WI38 (cell line): ENCODE results near the gene SLC25A21.

Experiments
- H3K4me3 ChIP-seq: 2 replicates; pipeline ENCODE4 v1.5.1; 2011; ENCODE audit warnings: low read depth, mild to moderate bottlenecking, control low read depth, low read length
- TF ChIP-seq, protein P1 (sequence below): IDR thresholded peaks from 2 replicates; pipeline ENCODE4 v1.5.1; 2012; ENCODE audit warnings: low read depth, mild to moderate bottlenecking, control low read depth, low read length

SLC25A21 gene

DNA sequence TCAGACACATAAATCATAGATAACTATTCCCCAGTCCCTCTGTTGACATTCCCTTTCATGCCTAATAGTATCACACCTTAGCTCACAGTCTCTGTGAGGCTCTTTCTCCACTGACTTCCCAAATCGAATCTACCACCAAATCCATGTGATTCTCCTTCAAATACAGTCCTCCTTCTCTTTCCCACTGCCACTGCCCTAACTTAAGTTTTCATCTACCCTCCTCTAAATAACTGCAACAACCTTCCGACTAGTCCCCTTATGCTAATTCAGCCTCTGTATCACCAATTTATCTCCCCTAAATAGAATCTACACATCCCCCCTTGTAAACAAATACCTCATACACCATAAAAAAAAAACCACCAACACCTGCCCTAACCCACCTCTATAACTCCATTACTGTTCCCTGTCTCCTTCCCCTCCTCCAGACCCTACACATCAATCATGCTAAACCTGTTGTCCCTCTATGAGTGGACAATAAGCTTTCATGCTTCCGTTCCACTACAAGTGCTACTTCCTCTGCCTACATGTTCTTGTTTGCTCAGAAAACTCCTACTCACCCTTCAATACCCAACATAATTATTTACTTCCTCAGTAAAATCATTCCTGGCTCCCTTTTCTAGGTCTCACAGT lies 39.0 kb downstream of the SLC25A21 start:
- H3K4me3 ChIP-seq: no peak overlapping the region
- TF ChIP-seq, protein P1, sequence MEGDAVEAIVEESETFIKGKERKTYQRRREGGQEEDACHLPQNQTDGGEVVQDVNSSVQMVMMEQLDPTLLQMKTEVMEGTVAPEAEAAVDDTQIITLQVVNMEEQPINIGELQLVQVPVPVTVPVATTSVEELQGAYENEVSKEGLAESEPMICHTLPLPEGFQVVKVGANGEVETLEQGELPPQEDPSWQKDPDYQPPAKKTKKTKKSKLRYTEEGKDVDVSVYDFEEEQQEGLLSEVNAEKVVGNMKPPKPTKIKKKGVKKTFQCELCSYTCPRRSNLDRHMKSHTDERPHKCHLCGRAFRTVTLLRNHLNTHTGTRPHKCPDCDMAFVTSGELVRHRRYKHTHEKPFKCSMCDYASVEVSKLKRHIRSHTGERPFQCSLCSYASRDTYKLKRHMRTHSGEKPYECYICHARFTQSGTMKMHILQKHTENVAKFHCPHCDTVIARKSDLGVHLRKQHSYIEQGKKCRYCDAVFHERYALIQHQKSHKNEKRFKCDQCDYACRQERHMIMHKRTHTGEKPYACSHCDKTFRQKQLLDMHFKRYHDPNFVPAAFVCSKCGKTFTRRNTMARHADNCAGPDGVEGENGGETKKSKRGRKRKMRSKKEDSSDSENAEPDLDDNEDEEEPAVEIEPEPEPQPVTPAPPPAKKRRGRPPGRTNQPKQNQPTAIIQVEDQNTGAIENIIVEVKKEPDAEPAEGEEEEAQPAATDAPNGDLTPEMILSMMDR: no peak

DNA sequence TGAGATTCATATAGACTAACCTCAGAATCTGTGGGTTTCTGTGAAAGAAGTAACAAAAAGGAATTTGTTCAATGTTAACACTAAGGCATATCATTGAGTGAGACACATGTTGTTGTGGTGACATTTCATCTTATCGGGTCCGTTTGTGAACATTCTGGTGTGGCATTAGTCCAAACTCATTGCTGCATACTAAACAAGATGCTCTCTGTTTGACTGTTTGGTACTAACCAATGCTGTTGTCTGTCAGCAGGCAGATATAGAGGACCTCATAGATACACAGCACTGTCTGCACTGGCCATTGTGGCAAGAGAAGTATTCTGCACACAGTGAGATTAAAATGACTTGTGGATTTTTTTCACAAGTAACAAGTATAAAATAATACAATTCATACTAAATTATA lies 41.2 kb downstream of the SLC25A21 start:
- TF ChIP-seq, protein P1: no peak
- no peak overlapping the region for H3K4me3 ChIP-seq

DNA sequence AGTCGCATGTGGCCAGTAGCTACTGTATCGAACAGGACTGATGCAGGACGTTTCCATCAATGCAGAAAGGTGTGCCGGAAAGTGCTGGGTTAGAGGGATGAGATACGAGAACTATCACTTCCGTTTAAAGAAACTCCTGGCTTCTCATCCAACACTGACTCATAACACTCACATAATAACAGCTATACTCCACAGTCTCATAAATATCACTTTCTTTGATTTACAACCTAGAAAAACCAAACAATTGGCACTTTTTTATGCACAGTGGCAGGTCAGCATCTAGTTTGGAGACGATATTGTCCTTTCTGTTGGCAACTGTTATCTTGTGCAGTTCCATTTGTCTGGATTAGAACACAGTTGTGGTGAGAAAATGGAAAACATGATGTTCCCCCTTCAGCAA lies 43.4 kb downstream of the SLC25A21 start:
- TF ChIP-seq, protein P1: no peak
- no peak overlapping the region for H3K4me3 ChIP-seq

DNA sequence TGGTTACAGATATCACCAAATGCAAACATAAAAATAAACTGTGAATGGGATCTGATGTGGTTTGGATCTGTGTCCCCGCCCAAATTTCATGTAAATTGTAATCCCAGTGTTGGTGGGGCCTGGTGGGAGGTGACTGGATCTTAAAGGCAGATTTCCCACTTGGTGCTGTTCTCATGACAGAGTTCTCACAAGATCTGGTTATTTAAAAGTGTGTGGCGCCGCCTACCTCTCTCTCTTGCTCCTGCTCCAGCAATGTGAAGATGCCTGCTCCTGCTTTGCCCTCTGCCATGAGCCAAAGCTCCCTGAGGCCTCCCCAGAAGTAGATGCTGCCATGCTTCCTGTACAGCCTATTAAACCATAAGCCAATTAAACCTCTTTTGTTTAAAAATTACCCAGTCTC lies 47.8 kb downstream of the SLC25A21 start:
- TF ChIP-seq, protein P1: no peak
- H3K4me3 ChIP-seq: no peak overlapping the region

DNA sequence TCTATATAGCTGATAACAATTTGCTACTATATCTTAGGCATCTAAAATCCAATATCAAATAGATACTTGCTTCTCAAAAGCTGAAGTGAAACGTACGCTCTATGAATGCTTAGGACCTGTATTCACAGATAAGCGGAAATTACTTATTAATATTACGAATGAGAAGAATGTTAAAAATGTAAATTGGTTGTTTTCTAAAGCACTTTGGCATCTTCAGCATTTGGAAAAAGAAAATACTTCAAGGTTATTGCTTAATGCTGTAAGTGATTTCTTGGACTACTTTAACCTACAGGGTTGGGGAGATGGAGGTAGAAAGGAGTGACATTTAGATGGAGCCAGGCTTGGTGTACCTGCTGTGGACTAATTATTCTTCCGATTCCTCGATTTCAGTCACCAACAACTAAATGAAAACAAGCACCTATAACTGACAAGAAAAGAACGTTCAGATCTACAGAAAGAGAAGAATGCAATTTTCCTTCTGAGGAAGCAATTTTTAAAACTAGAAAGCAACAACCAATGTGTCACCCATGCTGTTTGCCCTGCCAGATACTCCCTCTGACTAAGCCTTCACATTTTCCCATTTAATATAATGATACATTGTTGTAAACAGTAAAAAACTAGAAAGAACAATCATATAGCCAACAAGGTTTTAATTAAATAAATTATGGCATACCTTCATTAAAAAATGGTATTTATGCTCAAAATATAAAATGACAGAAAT lies 49.3 kb downstream of the SLC25A21 start:
- TF ChIP-seq, protein P1: no peak
- H3K4me3 ChIP-seq: no peak overlapping the region

DNA sequence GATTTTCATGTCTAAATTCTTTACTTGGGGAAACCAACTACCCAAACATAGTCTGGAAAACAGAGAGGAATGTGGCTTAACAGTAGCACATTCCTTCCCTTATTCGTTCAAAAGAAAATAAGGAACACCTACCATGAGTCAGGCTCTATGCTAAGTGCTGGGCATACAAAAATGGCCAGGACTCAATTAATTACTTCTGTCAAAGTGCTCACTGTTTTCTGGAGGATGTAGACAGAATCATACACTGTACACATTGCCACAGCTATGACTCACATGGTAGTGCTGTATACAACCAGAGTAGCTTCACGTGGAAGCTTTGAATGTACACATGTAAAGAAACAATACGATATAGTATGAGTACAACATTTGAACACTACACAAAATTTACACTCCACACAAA lies 50.1 kb downstream of the SLC25A21 start:
- TF ChIP-seq, protein P1: no peak
- H3K4me3 ChIP-seq: no peak overlapping the region

DNA sequence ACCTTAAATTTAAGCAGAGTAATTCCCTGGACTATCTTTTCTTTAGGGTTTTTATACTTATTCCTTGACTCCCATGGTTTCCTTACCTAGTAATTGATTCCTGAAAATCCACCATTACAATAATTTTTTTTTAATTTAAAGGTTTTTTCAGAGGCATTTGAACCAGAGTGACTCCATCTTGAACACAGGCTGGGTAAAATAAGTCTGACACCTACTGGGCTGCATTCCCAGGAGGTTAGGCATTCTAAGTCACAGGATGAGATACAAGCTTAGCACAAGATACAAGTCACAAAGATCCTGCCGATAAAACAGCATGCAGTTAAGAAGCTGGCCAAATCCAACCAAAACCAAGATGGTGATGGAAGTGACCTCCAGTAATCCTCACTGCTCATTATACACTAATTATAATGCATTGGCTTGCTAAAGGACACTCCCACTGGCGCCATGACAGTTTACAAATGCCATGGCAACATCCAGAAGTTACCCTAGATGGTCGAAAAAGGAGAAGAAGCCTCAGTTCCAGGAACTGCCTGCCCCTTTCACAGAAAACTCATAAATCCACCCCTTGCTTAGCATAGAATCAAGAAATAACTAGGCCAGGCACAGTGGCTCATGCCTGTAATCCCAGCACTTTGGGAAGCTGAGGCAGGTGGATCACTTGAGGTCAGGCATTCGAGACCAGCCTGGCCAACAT lies 53.6 kb downstream of the SLC25A21 start:
- H3K4me3 ChIP-seq: no peak overlapping the region
- TF ChIP-seq, protein P1: no peak
